ENCODE measurements around the gene GRB14. TPM values are rescaled to one million over a fixed set of nuclear protein-coding genes. Genes with fewer than 3 reads are reported as not detected.

The GRB14 gene
- polyA plus RNA-seq, 1 of the 3 experiments (the other 2 are of a cell fraction): 3.9 TPM

GRCh38 chr2:164511738-164512137, 109.5 kb downstream of the GRB14 start:
- Histone ChIP-seq H3K79me2 (ENCODE audit: insufficient read depth) (peaks cover 4% of the 10 kb centered on the region; the same call in 1 of the 2 replicates), H3K4me1 (ENCODE audit: control insufficient read depth in 1 of 2, insufficient read depth in 2 of 2, low read depth in 1 of 2, low read length in 1 of 2) (no peaks in the 10 kb centered on the region), H3K27ac (ENCODE audit: low read depth in 2 of 2, low read length in 1 of 2) (no peak overlapping the region), H2AFZ (ENCODE audit: low read depth) (no peak overlapping the region), H4K20me1 (ENCODE audit: insufficient read depth) (no peaks in the 10 kb centered on the region), H3K4me2 (no peak overlapping the region), H3K9me3 (no peaks in the 10 kb centered on the region), H3K4me3 (ENCODE audit: low read depth in 2 of 2, low read length in 1 of 2) (no peak overlapping the region), H3K9ac (no peak overlapping the region), H3K9me2 (no peaks in the 10 kb centered on the region), H3F3A (replicated peaks; ENCODE audit: insufficient read depth) (peaks cover 5% of the 10 kb centered on the region), H3K36me3 (replicated peaks in 1 of 2; ENCODE audit: control insufficient read depth in 1 of 2, insufficient read depth in 2 of 2, low read length in 1 of 2) (peaks cover 0 to 20% of the 10 kb centered on the region in 2 experiments), H3K27me3 (ENCODE audit: insufficient read depth) (no peaks in the 10 kb centered on the region)
- POLR2A ChIA-PET: no interaction called here
- CTCF ChIA-PET: interaction anchor here (1.1 to 1.2 kb wide), 2 partner anchors 16 to 26 kb away, joined by 3 to 4 read pairs; no protein-coding TSS in a partner anchor
- WGBS (ENCODE audit: low lambda C conversion rate): 88% methylated on average over 4 of the region's 4 CpGs
- DNase-seq: no peak
- no peak for TF ChIP-seq TAF1 (IDR thresholded peaks at IDR 0.05; ENCODE audit: borderline replicate concordance, low read depth, low read length)
- no peak for TF ChIP-seq RAD21 (IDR thresholded peaks at IDR 0.05; ENCODE audit: low read length)
- no peak for TF ChIP-seq GATA2 (CRISPR knock-in tag; IDR thresholded peaks at IDR 0.05)
- no peak for TF ChIP-seq FOSL2 (IDR thresholded peaks at IDR 0.05; ENCODE audit: borderline replicate concordance, low read depth)
- TF ChIP-seq SMC3 (IDR thresholded peaks at IDR 0.05; ENCODE audit: low read depth, low read length): no peak
- no peak for TF ChIP-seq GABPA (IDR thresholded peaks at IDR 0.05; ENCODE audit: low read depth)
- no peak for TF ChIP-seq ELF1 (IDR thresholded peaks at IDR 0.05)
- no peak for TF ChIP-seq NRF1 (IDR thresholded peaks at IDR 0.05; ENCODE audit: low read depth, low read length)
- TF ChIP-seq, protein P1, sequence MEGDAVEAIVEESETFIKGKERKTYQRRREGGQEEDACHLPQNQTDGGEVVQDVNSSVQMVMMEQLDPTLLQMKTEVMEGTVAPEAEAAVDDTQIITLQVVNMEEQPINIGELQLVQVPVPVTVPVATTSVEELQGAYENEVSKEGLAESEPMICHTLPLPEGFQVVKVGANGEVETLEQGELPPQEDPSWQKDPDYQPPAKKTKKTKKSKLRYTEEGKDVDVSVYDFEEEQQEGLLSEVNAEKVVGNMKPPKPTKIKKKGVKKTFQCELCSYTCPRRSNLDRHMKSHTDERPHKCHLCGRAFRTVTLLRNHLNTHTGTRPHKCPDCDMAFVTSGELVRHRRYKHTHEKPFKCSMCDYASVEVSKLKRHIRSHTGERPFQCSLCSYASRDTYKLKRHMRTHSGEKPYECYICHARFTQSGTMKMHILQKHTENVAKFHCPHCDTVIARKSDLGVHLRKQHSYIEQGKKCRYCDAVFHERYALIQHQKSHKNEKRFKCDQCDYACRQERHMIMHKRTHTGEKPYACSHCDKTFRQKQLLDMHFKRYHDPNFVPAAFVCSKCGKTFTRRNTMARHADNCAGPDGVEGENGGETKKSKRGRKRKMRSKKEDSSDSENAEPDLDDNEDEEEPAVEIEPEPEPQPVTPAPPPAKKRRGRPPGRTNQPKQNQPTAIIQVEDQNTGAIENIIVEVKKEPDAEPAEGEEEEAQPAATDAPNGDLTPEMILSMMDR (IDR thresholded peaks at IDR 0.05): no peak
- no peak for TF ChIP-seq YY1 (IDR thresholded peaks at IDR 0.05; ENCODE audit: low read depth)
- no peak for TF ChIP-seq TCF12 (IDR thresholded peaks at IDR 0.05)
- TF ChIP-seq FOXM1 (IDR thresholded peaks at IDR 0.05; ENCODE audit: low read depth): no peak
- no peak for TF ChIP-seq TEAD4 (IDR thresholded peaks at IDR 0.05; ENCODE audit: borderline replicate concordance, insufficient read depth)
- no peak for TF ChIP-seq SIN3A (IDR thresholded peaks at IDR 0.05; ENCODE audit: borderline replicate concordance, low read depth, low read length)
- no peak for TF ChIP-seq RCOR1 (IDR thresholded peaks at IDR 0.05; ENCODE audit: low read length)
- TF ChIP-seq, protein P2, sequence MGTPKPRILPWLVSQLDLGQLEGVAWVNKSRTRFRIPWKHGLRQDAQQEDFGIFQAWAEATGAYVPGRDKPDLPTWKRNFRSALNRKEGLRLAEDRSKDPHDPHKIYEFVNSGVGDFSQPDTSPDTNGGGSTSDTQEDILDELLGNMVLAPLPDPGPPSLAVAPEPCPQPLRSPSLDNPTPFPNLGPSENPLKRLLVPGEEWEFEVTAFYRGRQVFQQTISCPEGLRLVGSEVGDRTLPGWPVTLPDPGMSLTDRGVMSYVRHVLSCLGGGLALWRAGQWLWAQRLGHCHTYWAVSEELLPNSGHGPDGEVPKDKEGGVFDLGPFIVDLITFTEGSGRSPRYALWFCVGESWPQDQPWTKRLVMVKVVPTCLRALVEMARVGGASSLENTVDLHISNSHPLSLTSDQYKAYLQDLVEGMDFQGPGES (IDR thresholded peaks at IDR 0.05; ENCODE audit: low read depth, low read length): no peak
- TF ChIP-seq, protein P3, sequence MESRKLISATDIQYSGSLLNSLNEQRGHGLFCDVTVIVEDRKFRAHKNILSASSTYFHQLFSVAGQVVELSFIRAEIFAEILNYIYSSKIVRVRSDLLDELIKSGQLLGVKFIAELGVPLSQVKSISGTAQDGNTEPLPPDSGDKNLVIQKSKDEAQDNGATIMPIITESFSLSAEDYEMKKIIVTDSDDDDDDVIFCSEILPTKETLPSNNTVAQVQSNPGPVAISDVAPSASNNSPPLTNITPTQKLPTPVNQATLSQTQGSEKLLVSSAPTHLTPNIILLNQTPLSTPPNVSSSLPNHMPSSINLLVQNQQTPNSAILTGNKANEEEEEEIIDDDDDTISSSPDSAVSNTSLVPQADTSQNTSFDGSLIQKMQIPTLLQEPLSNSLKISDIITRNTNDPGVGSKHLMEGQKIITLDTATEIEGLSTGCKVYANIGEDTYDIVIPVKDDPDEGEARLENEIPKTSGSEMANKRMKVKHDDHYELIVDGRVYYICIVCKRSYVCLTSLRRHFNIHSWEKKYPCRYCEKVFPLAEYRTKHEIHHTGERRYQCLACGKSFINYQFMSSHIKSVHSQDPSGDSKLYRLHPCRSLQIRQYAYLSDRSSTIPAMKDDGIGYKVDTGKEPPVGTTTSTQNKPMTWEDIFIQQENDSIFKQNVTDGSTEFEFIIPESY (IDR thresholded peaks at IDR 0.05; ENCODE audit: borderline replicate concordance, low read depth): no peak

Data from SK-N-SH (cell line).